Stimulated activated CD8-positive, alpha-beta memory T cell treated with anti-CD3 and anti-CD28 coated beads, Interleukin-7, amount 100 ng/mL, for 24 hours (primary cell): Measurements from ENCODE around the gene DOCK4.

Experiments
- DNase-seq: peaks from one replicate; pipeline ENCODE4 v3.0.0-alpha.2; 2020; ENCODE audit warnings: low read depth

DOCK4 gene

GRCh38 chr7:112188257-112188656 is 17.9 kb downstream of the DOCK4 start:
- DNase-seq: no peak

GRCh38 chr7:112186300-112186699 is 19.9 kb downstream of the DOCK4 start:
- DNase-seq: no peak

DNA sequence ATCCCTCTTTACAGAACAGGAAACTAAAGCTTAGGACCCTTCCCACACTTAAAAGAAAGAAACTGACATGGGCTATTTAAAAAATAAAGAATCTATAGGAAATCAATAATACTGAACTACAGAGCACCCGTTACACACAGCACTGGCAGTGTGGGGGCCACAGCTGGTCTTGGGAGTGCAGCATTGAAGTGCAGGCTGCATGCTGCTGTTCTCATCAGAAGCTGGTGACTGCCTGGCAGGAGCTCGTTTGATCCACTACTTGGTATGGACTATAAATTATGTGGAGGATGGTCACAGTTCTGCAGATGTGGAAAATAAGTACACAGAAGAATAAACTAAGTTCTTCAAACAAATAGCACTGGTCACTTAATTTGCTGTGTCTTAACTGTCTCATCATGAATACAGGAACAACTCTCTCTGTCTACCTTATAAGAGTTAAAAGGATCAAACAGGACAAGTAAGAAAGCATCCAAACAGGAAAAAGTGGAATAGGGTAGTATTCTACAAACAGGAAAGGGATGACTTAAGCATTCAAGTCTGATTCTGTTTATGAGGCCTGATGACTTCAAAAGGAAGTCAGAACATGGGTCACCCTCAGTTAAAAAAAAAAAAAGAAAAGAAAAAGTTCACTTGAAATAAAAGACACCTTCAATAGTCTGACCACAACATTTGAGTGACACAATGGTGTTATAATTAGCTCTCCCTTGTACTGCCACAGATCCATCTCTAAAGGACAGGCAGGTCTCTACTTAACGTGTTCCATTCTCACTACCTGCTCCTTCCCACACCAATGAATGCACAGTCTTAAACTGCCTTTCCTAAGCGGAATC is 21.0 kb downstream of the DOCK4 start:
- no peak for DNase-seq

DNA sequence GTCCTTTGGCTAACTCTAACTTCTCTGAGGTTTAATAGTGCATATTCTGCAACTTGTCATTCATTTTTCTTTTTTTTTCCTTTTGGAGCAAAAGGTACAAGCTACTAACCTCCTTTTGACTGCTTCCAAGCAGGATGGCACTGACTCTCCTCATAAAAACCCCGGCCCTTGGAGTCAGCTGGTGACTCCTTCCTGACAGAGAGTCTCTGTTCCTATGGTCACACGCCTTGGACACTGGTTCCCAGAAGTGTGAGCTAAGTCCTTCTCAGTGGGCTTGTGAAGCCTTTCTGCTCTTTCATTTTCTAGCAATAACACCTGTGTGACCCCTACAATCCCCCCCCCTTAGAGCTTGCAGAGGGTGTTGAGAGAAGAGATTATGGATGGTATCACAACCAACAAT is 21.7 kb downstream of the DOCK4 start:
- no peak for DNase-seq

GRCh38 chr7:112183266-112183665 is 22.9 kb downstream of the DOCK4 start:
- no peak for DNase-seq

DNA sequence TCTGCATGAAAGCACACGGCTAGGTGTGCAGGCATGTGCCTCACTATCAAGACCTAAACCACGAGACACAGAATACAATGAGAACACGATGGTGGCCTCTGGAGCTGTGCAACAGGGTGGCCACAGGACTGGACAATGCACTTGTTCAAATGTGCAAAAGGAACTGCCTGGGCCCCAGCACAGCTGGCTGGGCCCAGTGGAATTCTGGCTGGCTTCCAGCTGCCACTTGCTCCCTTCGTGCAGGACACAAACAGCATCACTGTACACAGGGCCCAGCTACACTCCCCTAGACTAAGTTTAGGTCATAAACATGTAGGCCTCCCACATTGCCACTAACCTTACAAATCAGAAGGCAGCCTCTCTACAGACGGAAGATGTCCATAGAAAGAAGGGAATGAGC is 23.4 kb downstream of the DOCK4 start:
- DNase-seq: no peak

- DNase-seq: no peak
Observed at GRCh38 chr7:112180223-112180622, 26.0 kb downstream of the DOCK4 start.

DNA sequence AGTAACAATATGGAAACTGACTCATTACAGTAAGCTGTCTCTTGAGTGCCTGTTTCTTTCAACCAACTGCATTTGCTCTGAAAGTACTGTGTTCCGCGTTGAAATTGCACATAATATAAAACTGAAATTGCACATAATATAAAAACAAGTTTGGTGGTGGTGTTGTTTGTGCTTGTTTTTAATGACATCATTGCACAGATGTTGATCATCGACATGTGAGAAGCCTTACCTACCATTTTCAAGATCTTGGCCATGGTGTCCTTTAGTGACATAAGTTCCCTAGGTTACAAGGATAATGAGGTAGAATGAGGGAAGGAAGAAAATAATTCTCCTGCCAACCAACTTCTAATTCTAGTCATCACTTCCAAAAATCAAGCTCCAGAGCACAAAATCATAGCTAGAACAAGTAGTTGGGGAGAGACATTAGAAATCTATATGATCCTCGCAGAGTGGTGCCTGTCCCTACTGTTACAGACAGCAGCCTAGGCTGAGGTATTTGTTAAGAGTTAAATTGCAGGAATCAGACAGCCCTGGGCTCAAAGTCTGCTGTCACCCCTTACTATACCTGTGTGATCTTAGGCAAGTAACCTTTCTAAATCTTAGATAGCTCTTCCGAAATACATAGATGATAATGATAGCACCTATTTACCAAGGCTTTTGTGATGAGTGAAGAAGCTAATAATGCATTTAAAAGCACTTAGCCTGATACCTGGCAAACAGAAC is 29.3 kb downstream of the DOCK4 start:
- no peak for DNase-seq

DNA sequence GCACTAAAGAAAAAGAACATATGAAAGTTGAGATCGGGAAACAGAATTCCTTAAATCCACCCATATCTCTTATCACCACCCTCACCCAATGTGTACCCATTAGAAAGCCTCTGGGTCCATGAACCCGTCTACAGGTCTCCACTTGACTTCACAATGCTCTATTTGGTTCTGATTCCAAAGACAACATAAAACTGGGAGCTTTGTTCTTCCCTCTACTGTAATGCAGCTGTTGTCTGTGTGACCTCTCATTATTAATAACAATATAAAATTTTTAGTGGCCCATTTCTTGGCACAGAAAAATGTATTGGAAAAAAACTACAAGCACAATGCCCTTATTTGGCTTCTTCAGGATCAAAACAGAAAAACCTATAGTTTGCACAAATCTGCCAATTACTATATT is 30.0 kb downstream of the DOCK4 start:
- DNase-seq: no peak

GRCh38 chr7:112174192-112174591 is 32.0 kb downstream of the DOCK4 start:
- DNase-seq: no peak

- DNase-seq: no peak
Observed at GRCh38 chr7:112173568-112173905, 32.7 kb downstream of the DOCK4 start.

- no peak for DNase-seq
Observed at GRCh38 chr7:112172870-112173567, 33.2 kb downstream of the DOCK4 start.

- DNase-seq: no peak
Observed at GRCh38 chr7:112171673-112172072, 34.5 kb downstream of the DOCK4 start.

DNA sequence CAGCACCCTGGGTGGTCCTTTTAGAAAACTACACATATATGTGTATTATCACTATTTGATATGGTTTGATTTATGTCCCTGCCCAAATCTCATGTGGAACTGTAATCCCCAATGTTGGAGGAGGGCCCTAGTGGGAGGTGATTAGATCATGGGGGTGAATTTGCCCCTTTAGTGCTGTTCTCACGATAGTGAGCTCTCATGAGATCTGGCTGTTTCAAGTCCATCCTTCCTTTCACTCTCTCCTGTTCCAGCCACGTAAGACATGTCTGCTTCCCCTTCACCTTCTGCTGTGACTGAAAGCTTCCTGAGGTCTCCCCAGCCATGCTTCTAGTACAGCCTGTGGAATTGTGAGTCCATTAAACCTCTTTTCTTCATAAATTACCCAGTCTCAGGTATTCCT is 37.3 kb downstream of the DOCK4 start:
- DNase-seq: no peak

GRCh38 chr7:112167147-112167546 is 39.1 kb downstream of the DOCK4 start:
- no peak for DNase-seq

GRCh38 chr7:112162784-112163506 is 43.3 kb downstream of the DOCK4 start:
- no peak for DNase-seq

DNA sequence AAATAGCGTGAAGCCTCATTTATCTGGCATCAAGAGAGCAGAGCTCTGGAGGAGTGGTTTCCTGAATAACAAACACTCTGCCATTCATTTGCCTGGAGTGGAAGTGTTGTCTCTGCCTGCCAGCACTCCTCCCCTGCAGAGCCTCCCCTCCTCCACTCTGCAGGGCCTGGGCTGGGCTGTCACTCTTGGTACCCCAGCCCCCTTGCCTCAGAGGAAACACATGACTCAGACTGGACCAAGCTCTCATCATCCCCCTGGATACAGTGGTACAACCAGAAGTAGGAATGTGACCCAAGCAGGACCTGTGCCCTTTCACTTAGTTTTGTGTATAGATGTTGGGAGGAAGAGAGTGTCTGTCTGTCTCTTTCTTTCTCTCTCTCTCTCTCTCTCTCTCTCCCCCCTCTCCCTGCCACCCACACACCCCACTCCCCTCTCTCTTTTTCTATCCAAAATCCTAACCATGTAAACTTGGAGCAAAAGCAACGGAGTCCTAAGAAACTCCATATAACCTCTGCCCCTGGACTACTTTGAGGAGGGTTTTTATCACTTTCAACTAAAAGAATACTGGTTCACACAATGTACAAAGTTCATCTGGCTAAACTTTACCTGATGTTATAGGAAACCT is 43.9 kb downstream of the DOCK4 start:
- DNase-seq: no peak

DNA sequence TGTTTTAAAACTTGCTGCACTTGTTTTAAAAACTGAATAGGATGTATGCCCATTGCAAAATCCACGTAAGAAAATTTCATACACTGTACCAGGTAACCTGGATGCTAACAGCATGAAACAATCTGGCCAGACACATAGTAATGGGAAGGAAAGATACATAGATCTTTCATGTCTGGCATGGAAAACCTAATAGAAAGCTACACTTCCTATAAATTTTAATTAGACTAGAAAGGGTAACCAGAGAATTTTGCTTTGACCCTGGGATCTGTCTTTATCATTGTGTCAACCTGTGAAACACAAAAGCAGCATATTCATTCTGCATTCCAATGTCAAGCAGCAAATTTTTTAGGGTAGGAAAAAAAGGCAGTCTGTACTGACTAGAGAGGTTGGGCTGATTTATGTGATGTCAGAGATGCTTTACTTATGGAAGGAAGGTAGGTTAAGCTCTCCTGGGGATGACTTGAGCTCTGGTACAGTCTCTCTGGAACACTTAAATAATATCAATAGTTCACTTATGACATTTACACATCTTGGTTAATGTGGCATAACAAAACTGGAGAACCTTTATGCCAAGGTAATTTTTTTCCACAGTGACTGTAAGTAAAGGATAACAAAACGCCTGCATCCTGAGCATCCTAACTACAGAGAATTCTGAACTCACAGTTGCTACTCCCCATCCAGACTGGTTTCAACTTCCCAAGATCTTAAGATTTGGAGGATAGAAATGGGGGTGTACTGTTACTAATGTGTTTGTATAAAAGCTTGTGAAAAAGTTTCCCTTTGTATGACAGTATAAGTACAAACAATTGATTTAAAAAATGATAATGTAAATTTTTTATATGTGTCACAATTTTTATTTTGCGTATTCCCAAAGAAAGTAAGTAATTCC is 44.7 kb downstream of the DOCK4 start:
- no peak for DNase-seq

DNA sequence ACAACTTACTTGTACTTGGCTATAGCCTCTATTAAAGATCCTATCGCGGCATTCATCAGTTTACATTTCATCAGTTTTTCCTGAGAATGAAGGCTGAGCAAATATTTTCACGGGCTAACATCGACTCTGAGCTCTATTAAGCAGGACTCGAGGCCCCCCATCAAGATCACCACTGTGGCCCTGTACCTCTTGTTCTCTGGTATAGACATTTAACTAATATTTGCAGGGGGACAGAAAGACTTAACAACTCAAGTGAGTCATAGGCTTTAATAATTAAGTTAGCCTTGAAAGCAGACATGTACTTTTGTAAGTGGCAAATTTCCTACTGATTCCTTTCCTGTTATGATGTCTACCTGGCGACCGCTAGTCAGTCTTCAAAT is 45.4 kb downstream of the DOCK4 start:
- DNase-seq: no peak

- no peak for DNase-seq
Observed at GRCh38 chr7:112160130-112160770, 45.9 kb downstream of the DOCK4 start.
